CD4-positive, CD25-positive, alpha-beta regulatory T cell (primary cell): ENCODE results near the gene PTGIS. TPM values are rescaled to one million over a fixed set of nuclear protein-coding genes. Genes with fewer than 3 reads are reported as not detected.

Source experiments
- ATAC-seq, 2 donors: fragments of 150-1000 bp; cut with Tn5 transposase; one replicate each; pipeline ENCODE4 v1.10.0; 2021; ENCODE audit warnings: low read depth in 2 of 2, moderate number of reproducible peaks in 2 of 2, moderate library complexity in 1 of 2
- DNase-seq, 3 donors: peaks; one replicate each; pipeline versions ENCODE4 v3.0.0 to v3.0.0-alpha.2; 2012 to 2022; ENCODE audit warnings: mixed read lengths in 1 of 3
- H3K27ac ChIP-seq: one replicate; pipeline ENCODE4 v1.7.0; 2013; ENCODE audit warnings: mild to moderate bottlenecking, low read length; ENCODE audit not compliant: insufficient read depth, poor library complexity, severe bottlenecking
- H3K27me3 ChIP-seq: one replicate; pipeline ENCODE4 v1.7.0; 2013; ENCODE audit warnings: low read length; ENCODE audit not compliant: control insufficient read depth, insufficient read depth
- H3K36me3 ChIP-seq: one replicate; pipeline ENCODE4 v1.7.0; 2013; ENCODE audit warnings: mild to moderate bottlenecking, low read length, moderate library complexity; ENCODE audit not compliant: control insufficient read depth, insufficient read depth
- H3K4me1 ChIP-seq: 2 replicates; pipeline ENCODE4 v1.7.0; 2013; ENCODE audit warnings: mild to moderate bottlenecking, low read length; ENCODE audit not compliant: insufficient read depth, control insufficient read depth, poor library complexity, severe bottlenecking
- H3K4me3 ChIP-seq: one replicate; pipeline ENCODE4 v1.7.0; 2013; ENCODE audit warnings: low read depth, mild to moderate bottlenecking, low read length, moderate library complexity
- H3K9me3 ChIP-seq, 2 experiments: 1 replicate in 1 of 2; 2 replicates in 1 of 2; pipeline ENCODE4 v1.7.0; 2013; ENCODE audit warnings: low read length in 2 of 2, mild to moderate bottlenecking in 1 of 2, moderate library complexity in 1 of 2; ENCODE audit not compliant: control insufficient read depth in 2 of 2
- H3K27ac Mint-ChIP-seq, 3 donors: one replicate each; pipeline ENCODE4 v1.8.0; 2020 to 2022; ENCODE audit warnings: mild to moderate bottlenecking in 3 of 3, mixed read lengths in 3 of 3, moderate library complexity in 2 of 3
- H3K27me3 Mint-ChIP-seq: one replicate; pipeline ENCODE4 v1.8.0; 2022; ENCODE audit warnings: mild to moderate bottlenecking, mixed read lengths
- H3K36me3 Mint-ChIP-seq: one replicate; pipeline ENCODE4 v1.8.0; 2020; ENCODE audit warnings: mixed read lengths
- H3K4me1 Mint-ChIP-seq, 4 donors: one replicate each; pipeline ENCODE4 v1.8.0; 2020 to 2022; ENCODE audit warnings: mixed read lengths in 4 of 4, mild to moderate bottlenecking in 1 of 4
- H3K4me3 Mint-ChIP-seq, 4 donors: one replicate each; pipeline ENCODE4 v1.8.0; 2020 to 2022; ENCODE audit warnings: mild to moderate bottlenecking in 4 of 4, mixed read lengths in 4 of 4, moderate library complexity in 3 of 4
- H3K9me3 Mint-ChIP-seq, 7 donors: one replicate each; pipeline ENCODE4 v1.8.0; 2020 to 2022; ENCODE audit warnings: mixed read lengths in 7 of 7, mild to moderate bottlenecking in 3 of 7, moderate library complexity in 2 of 7
- polyA plus RNA-seq, 4 donors: library from polyadenylated mRNA; unstranded; fragments of 300-500 nt; fragmentation: Illumina TruSeq; gene quantifications; one replicate each; pipeline ENCODE4 v1.2.3, GENCODE V29; 2021
- total RNA-seq: library from RNA; stranded (reverse); gene quantifications from one replicate; pipeline ENCODE4 v1.2.3, GENCODE V29; 2022

The PTGIS gene
- total and polyA plus RNA-seq, 5 donors from 2014 or later = not detected

DNA sequence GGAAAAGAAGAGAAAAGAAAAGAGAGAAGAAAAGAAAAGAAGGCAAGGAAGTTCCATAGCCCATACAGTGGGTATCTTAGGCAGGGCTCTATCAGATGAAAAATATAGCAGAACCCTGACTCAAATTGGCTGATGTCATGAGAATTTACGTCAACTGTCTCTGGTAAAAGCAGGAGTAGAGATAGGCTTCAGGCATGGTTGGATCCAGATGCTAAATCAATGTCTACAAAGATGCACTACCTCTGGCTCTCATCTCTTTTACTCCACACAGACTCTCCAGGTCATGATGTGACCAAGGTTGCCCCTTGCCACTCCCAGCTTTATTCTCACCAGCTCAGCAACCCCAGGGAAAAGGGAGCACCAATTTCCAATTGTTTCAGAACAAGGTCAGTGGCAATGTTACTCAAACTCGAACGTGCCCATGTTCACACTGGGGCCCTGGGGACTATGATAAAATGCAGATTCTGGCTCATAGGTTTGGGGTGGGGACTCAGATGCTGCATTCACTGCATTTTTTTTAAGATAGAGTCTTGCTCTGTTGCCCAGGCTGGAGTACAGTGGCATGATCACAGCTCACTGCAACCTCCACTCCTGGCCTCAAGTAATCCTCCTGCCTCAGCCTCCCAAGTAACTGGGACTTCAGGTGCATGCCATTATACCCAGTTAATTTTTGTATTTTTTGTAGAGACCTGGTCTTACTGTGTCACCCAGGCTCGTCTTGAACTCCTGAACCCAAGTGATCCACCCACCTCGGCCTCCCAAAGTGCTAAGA is 33.4 kb upstream of the PTGIS start:
- H3K9me3 ChIP-seq = no peaks in the 10 kb centered on the region
- no peak overlapping the region for H3K27ac ChIP-seq
- Mint-ChIP-seq H3K9me3 (no peaks in the 10 kb centered on the region), H3K4me3 (no peak overlapping the region), H3K4me1 (peaks cover 2 to 9% (median 5%) of the 10 kb centered on the region in 4 donors), H3K27ac (no peak overlapping the region), H3K27me3 (no peaks in the 10 kb centered on the region), H3K36me3 (no peaks in the 10 kb centered on the region)
- DNase-seq = no peak
- peaks cover under 1% of the 10 kb centered on the region for H3K4me1 ChIP-seq
- no peak for ATAC-seq
- H3K4me3 ChIP-seq = no peak overlapping the region
- no peaks in the 10 kb centered on the region for H3K36me3 ChIP-seq
- H3K27me3 ChIP-seq = no peaks in the 10 kb centered on the region

- Histone ChIP-seq H3K36me3 (no peaks in the 10 kb centered on the region), H3K4me1 (peaks cover 17% of the 10 kb centered on the region), H3K9me3 (no peaks in the 10 kb centered on the region), H3K27me3 (no peaks in the 10 kb centered on the region), H3K27ac (no peak overlapping the region), H3K4me3 (no peak overlapping the region)
- DNase-seq = no peak
- ATAC-seq = no peak
- Mint-ChIP-seq H3K27ac (peak overlapping the region in 2 of 3 donors; percentile 18 to 46), H3K27me3 (no peaks in the 10 kb centered on the region), H3K9me3 (no peaks in the 10 kb centered on the region), H3K4me3 (no peak overlapping the region), H3K4me1 (peaks cover 5 to 25% (median 19%) of the 10 kb centered on the region in 4 donors), H3K36me3 (no peaks in the 10 kb centered on the region)
Measured at GRCh38 chr20:49599746-49600113, 31.8 kb upstream of the PTGIS start.

GRCh38 chr20:49597825-49598395 is 30.0 kb upstream of the PTGIS start:
- Histone ChIP-seq H3K9me3 (no peaks in the 10 kb centered on the region), H3K27ac (no peak overlapping the region), H3K36me3 (no peaks in the 10 kb centered on the region), H3K4me1 (peaks cover 35% of the 10 kb centered on the region), H3K27me3 (no peaks in the 10 kb centered on the region), H3K4me3 (no peak overlapping the region)
- ATAC-seq = no peak
- peak in 1 of 3 donors; percentile 46 for DNase-seq
- Mint-ChIP-seq H3K4me1 (peaks cover 12 to 42% (median 31%) of the 10 kb centered on the region in 4 donors), H3K4me3 (peak overlapping the region in 1 of 4 donors; percentile 59), H3K27me3 (no peaks in the 10 kb centered on the region), H3K27ac (no peak overlapping the region), H3K36me3 (no peaks in the 10 kb centered on the region), H3K9me3 (no peaks in the 10 kb centered on the region)

DNA sequence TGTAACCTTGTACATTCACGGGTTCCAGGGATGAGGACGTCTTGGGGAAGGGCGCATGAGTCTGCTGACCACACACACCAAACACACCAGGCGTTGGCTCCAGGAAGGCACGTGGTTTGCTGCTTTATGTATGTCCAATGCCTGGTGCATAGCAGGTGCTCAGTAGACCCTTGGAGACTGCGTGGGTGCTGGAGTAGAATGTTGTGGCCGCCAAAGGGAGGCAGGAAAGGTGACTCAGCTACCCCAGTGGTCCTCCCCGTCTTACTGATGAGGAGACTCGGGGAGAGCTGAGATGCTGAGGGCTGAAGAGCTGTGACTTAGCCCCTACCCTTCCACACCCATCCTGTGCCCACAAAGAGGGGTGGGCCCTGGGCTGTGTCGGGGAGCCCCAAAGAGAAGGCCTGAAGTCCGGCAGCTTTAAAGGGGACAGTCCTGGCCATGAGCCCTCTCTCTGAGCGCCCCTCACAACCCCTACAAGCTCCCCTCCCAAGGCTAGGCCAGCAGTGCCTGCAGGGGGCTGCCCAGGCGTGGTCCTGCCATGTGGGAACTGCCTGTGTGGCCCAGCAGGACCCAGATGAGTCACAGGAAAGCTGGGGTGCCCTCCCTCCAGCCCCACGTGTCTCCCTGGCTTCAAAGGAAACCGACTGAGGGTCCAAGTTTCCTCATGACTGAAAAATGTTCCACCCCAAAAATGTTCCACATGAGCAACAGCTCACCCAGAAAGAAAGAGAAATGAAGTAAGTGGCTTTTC is 28.0 kb upstream of the PTGIS start:
- Histone ChIP-seq H3K4me3 (peak overlapping the region; percentile 32), H3K27me3 (no peaks in the 10 kb centered on the region), H3K4me1 (peaks cover 41% of the 10 kb centered on the region), H3K9me3 (no peaks in the 10 kb centered on the region), H3K36me3 (no peaks in the 10 kb centered on the region), H3K27ac (peak overlapping the region; percentile 39)
- H3K4me3 Mint-ChIP-seq = peak overlapping the region in 2 of 4 donors; percentile 50 to 68
- H3K27me3 Mint-ChIP-seq = no peaks in the 10 kb centered on the region
- ATAC-seq (no peak), DNase-seq (peak in 1 of 3 donors; percentile 76)
- peak overlapping the region; percentile 83 to 93 (median 92) for H3K27ac Mint-ChIP-seq
- no peaks in the 10 kb centered on the region for H3K36me3 Mint-ChIP-seq
- H3K4me1 Mint-ChIP-seq = peaks cover 12 to 61% (median 38%) of the 10 kb centered on the region in 4 donors
- peaks cover 0 to 1% (median 0%) of the 10 kb centered on the region in 7 donors for H3K9me3 Mint-ChIP-seq

DNA sequence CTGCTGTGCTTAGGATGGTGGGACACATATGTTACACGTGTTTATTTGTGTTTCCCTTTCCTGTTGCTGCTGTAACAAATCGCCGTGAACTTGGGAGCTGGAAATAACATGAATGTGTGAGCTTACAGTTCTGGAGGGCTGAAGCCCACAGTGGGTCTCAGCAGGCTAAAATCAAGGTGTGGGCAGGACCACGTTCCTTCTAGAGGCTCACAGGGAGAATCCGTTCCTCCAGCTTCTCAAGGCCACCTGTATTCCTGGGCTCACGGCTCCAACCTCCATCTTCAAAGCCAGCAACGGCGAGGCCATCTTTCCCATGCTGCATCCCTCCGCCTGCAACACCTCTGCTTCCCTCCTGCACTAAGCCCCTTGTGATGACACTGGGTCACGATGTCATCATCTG is 27.4 kb upstream of the PTGIS start:
- H3K9me3 Mint-ChIP-seq = peaks cover 0 to 1% (median 0%) of the 10 kb centered on the region in 7 donors
- H3K27me3 ChIP-seq = no peaks in the 10 kb centered on the region

DNA sequence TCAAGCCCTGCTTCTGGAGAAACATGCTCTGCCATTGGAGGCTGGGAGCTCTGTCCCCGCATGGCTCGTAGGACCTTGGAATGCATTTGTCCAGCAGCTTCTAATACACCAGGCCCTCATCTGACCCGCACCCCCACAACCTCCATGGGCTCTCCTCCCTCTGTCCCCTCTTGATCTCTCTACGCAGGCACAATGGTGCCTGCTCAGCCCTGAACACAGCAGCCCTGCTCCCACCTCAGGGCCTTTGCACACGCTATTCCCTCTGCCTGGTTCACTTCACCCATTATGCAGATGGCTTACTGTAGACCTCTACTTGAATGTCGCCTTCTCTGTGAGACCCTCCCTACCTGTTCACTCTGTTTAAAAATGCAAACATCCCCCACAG is 27.0 kb upstream of the PTGIS start:
- no peak for DNase-seq
- Mint-ChIP-seq H3K9me3 (peaks cover 0 to 2% (median 0%) of the 10 kb centered on the region in 7 donors), H3K27me3 (no peaks in the 10 kb centered on the region), H3K4me1 (peaks cover 18 to 68% (median 41%) of the 10 kb centered on the region in 4 donors), H3K36me3 (no peaks in the 10 kb centered on the region), H3K4me3 (peak overlapping the region in 3 of 4 donors; percentile 44 to 68 (median 66)), H3K27ac (peak overlapping the region; percentile 83 to 93 (median 92))
- Histone ChIP-seq H3K4me1 (peaks cover 42% of the 10 kb centered on the region), H3K27ac (no peak overlapping the region), H3K9me3 (no peaks in the 10 kb centered on the region), H3K4me3 (peak overlapping the region; percentile 37), H3K27me3 (no peaks in the 10 kb centered on the region), H3K36me3 (no peaks in the 10 kb centered on the region)
- no peak for ATAC-seq

More for the DNA sequence above, 27.4 kb upstream of the PTGIS start:
- DNase-seq (peak in 1 of 3 donors; percentile 27), ATAC-seq (no peak)
- H3K27ac Mint-ChIP-seq = peak overlapping the region; percentile 83 to 93 (median 92)
- H3K4me1 Mint-ChIP-seq = peaks cover 14 to 64% (median 40%) of the 10 kb centered on the region in 4 donors
- peak overlapping the region; percentile 39 for H3K27ac ChIP-seq
- H3K4me3 Mint-ChIP-seq = peak overlapping the region; percentile 12 to 68 (median 55)
- H3K36me3 Mint-ChIP-seq = no peaks in the 10 kb centered on the region
- H3K4me1 ChIP-seq = peaks cover 42% of the 10 kb centered on the region
- no peaks in the 10 kb centered on the region for H3K27me3 Mint-ChIP-seq
- no peaks in the 10 kb centered on the region for H3K9me3 ChIP-seq
- H3K36me3 ChIP-seq = no peaks in the 10 kb centered on the region
- peak overlapping the region; percentile 2 for H3K4me3 ChIP-seq

GRCh38 chr20:49594143-49594930 is 26.4 kb upstream of the PTGIS start:
- Histone ChIP-seq H3K27ac (peak overlapping the region; percentile 52), H3K4me3 (peak overlapping the region; percentile 37), H3K36me3 (no peaks in the 10 kb centered on the region), H3K27me3 (no peaks in the 10 kb centered on the region), H3K4me1 (peaks cover 42% of the 10 kb centered on the region), H3K9me3 (no peaks in the 10 kb centered on the region)
- Mint-ChIP-seq H3K27me3 (no peaks in the 10 kb centered on the region), H3K9me3 (peaks cover 0 to 2% (median 0%) of the 10 kb centered on the region in 7 donors), H3K4me3 (peak overlapping the region; percentile 13 to 75 (median 58)), H3K36me3 (no peaks in the 10 kb centered on the region), H3K4me1 (peaks cover 18 to 68% (median 41%) of the 10 kb centered on the region in 4 donors), H3K27ac (peak overlapping the region; percentile 85 to 99 (median 93))
- ATAC-seq (peak; percentile 91), DNase-seq (peak in 1 of 3 donors; percentile 97)
